ENCODE results near the gene TENT5C.

The TENT5C gene

DNA sequence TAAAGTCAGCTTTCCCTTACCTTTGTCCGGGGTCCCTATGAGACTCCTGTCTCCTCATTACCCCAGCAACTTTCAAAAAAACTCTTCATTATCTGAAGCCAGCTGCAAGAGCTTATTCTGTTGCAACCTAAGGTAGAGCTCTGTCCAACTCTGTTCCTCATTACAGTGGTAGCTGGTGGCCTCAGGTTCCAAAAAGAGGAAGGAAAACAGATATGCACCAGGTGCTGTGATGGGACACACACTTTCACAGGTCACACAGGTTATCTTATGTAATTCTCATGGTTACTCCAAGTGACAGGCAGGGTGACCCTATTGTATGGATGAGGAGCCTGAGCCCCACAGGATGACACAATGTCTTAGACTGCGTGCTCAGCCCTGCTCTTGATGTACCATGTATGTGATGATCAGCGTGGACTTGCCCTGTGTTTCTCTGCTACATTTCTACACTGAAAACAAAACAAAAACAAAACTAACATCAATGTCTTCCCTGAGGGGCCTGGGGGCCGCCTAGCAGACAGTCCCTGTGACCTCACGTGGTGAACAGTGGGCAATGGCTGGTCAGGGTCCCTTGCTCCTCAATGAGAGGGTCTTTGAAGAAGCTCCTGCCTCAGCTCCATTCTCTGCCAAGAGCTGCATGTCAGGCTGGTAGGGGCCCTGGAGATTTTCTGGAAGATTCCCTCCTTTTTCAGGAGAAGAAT, 9.7 kb upstream of the TENT5C start:
- DNase-seq: no peak

DNA sequence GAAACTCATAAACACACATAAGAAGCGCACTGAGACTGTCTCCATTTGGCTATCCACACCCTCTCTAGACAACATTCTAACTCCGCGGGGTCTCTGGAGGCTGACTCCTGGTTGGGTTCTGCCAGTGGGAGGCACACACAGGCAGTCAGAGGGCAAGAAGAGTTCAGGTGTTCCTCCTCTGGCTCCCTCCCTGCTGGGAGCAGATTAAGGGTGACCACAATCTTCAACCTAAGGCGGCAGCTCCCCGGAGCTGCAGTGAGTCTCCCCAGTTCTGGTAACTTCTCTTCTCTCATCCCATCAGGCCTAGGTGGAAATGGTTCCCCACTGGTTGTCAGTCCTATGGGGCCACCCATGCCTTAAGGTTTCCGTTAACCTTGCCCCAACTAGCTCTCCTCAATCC, 7.4 kb upstream of the TENT5C start:
- no peak for DNase-seq

DNA sequence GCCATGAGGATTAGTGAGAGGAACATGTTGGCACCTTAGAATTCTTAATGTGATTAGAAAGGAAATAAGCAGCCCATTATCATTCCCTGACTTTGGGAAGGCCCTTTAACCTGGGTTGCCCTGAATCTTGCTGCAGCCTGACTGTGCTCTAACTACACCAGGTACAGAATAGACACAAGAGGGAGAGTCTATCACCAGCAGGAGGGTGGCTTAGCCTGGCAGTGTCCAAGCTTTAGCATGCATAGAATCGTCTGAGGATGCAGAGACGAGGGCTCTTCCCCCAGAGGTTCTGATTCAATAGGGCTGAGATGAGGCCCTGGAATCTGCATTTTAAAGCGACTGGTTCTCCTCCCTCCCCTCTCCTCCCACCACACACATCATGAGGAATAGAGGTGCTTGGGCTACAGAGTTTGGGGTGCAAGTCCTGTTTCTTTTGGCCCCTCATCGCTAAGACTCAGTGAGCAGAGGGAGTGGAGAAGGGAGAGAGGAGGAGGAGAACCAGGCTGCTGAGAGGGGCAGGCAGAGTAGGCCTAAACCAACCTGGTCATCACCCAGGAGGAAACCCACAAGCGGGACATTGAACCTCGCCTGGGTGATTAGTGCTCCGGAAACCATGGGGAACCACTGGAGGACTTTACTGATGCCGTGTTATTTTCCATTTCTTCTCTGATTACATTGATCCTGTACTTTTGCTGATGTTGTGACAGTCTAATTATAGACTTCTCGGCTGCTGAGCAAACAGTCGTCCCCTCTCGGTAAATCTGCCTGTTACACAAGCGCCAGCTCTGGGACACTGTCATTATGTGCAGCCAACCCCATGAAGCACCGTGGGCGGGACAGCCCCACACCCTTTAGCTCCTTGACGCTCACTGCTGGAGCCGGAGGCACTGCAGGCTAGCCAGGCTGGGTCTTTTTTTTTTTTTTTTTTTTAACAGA, 6.3 kb upstream of the TENT5C start:
- no peak for DNase-seq

DNA sequence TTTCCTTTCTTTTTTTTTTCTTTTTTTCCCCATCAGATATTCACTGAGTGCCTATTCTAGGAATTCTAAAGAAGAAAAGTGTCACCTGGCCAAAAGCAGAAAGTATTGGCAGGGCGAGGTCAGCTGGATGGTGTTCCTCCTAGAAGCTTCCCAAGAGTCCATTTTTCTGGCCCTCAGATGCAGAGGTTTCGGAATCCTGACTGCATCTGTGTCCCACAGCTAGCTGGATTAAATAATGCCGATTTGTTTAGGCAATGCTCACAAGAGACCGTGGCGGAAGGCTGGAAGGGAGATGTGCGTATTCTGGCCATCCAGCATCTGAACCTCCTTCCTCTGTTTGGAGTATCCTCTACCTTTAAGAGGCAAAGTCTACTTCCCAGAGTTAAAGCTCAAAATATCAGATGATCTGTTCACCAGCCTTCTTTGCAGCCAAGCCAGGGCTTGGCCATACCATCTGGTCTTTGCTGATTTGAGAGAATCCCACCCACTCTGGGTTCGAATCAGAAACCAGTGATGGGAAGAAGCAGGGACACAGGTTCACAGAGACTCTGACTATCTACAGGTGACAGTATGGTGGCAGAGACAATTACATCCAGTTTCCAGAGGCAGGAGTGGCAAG, 5.4 kb upstream of the TENT5C start:
- no peak for DNase-seq

DNA sequence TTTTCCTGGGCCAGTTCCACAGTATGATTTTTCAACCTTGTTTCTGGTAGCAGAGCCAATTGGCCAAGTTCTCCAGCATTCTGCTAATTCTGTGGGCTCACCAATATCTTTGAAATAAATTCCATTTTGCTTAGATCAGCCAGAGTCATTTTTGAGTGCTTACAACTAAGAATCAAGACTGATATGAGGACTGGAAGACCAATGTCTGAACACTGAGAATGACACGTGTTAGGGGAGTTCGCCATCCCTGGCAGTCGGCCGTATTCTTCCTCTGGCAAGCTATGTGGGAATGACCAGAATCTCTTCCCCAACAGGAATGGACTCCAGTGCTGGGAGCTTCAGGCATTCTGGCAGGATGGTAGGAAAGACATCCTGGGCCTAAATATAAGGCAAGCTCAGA, 4.9 kb upstream of the TENT5C start:
- DNase-seq: no peak

GRCh38 chr1:117602862-117603261, 3.0 kb upstream of the TENT5C start:
- no peak for DNase-seq

DNA sequence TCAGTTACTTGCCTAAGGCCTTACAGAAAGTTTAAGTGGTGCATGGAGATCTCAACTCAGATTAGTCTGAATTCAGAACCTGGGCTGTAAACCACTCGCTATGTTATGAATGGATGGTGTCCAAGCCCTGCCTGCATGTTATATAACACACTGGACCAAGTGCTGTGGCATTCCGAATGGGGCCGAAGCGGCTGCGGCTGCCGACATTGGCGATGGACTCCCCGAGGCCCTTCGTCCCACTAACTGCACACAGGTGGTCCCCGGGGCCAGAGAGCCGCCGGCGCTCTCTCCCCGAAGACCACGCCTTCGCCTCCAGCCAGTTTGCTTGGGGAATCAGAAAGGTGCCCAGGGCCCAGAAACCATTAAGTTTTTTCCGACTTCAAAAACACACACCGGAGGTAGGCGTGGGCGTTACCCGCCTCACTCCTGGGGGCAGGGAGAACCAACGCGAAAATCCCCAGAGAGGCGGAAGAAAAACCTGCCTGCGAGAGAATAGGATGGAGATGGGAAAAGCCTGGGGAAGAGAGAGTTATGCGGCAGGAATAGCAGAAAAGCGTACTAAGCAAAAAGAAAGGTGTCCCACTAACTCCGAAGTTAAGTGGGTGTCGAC, 579 bp upstream of the TENT5C start:
- DNase-seq: no peak

DNA sequence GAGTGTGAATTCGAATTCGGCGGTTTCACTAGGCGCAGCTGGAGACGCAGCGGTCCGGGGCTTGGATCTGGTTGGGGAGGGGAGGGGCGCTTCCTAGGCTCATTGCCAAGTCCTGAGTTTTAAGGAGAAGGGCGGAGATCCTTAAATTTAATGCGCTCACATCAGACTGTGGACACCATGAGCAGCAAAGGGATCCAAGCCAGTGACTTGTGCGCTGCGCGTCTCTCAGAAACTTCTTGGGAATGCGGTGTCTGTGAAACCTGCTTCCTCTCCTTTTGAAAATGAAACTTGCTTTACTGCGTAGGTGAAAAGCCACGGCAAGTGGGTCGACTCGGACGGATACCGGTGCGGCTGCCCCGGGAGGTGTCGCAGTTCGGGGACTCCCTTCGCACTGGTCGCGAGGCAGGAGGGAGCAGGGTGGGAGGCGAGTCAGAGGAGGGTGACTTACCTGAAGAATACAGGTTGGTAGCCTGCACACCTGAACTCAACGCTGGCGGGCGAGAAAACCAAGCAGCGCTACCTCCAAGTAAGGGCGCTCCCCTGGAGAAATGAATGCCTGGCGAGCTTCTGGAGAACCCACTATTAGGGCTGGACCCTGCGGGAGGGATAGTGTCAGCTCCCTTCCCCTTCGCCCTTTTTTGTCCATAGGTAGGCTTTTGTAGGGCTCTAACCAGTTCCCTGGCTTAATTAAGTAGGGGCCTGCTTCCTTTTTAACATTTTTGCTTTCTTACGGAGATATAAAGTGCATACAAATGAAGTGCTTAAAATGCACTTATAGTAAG, 992 bp downstream of the TENT5C start:
- DNase-seq: peak; percentile 4

- no peak for DNase-seq
Measured at GRCh38 chr1:117607471-117607870, 1.6 kb downstream of the TENT5C start.

- DNase-seq: no peak
Measured at GRCh38 chr1:117608115-117608615, 2.3 kb downstream of the TENT5C start.

DNA sequence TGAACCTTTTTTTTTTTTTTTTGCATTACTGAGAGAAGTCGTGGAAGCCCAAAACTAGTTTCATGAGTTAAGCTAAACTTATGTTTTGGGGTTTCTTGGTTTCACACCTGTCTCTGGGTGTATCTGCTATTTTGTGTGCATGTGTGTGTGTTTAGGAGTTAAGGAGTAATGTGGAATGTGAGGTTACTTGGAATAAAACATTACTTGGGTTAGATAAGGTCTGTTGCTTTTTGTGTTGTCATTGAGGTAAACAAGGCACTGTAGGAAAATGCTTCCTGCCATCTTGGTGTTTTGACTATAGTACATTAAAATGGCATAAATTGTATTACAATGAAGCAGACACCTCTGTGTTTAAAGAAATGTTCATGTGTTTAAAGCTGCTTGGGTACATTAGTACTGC, 2.9 kb downstream of the TENT5C start:
- no peak for DNase-seq

DNA sequence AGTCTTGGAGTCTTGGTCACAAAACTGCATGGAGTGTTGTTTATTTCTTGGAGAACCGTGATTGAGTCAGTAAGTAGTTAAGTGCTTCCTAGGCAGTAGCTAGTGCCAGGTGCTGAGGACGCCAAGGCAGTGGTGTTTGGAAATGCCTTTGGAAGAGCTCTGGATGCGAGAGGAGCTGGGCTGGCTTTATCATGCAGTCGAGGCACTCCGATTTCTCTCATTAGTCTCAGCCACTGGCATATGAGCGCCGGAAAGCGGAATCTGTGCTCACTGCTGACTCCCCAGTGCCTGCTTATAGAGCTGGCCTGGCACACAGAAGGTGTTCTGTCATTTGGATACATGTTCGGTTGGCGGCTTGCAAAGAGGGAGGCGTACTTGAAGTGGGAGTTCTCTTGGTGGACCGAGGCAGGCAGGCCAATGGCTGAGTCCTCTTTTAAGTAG, 3.6 kb downstream of the TENT5C start:
- DNase-seq: no peak

GRCh38 chr1:117610036-117610435, 4.2 kb downstream of the TENT5C start:
- DNase-seq: no peak

- DNase-seq: no peak
Measured at GRCh38 chr1:117611121-117611601, 5.3 kb downstream of the TENT5C start.

GRCh38 chr1:117611894-117612483, 6.1 kb downstream of the TENT5C start:
- DNase-seq: no peak

- DNase-seq: no peak
Measured at GRCh38 chr1:117612517-117613248, 6.8 kb downstream of the TENT5C start.

GRCh38 chr1:117613249-117613968, 7.6 kb downstream of the TENT5C start:
- DNase-seq: no peak

- no peak for DNase-seq
Measured at GRCh38 chr1:117613969-117614729, 8.3 kb downstream of the TENT5C start.

DNA sequence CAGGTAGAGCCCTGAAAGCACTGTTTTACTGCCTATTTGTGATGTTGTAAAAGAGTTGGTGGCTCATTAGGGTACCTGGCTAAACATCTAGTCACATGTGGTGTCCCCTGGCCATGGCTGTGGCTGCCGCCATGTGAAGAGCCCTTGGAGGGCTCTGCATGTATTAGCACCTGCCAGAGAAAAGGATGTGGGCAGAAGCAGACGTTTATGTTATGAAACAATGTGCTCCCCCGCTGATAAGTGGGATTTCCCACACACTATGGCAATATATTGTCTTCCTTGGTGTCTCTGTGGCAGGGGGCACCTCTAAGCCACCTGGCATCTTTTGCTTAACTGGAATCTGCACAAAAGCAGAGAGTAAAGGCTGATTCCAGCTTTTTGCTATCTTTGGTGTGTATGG, 9.6 kb downstream of the TENT5C start:
- DNase-seq: no peak

Data from GOT3 (cell line).